ENCODE results near the gene YBX2. TPM values are rescaled to one million over a fixed set of nuclear protein-coding genes. Genes with fewer than 3 reads are reported as not detected.

YBX2 gene
- total and polyA plus RNA-seq, 10 donors: 0.09 to 0.40 (median 0.16) TPM; not detected in 4

DNA sequence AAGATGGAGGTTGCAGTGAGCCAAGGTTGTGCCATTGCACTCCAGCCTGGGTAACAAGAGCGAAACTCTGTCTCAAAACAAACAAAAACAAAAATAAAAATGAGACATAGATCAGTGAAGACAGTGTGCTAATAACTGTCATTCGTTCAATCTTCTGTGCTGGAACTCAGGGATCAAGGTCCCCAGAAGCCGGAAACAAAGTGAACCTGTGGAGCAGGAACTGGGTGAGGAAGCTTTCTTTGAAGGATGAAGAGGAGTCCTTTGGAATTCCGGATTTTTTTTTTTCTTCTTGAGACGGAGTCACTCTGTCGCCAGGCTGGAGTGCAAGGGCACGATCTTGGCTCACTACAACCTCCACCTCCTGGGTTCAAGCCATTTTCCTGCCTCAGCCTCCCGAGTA is 15.0 kb downstream of the YBX2 start:
- Histone ChIP-seq H3K4me3 (no peak overlapping the region), H3K27ac (no peak overlapping the region), H3K9me3 (no peaks in the 10 kb centered on the region), H3K36me3 (no peaks in the 10 kb centered on the region), H3K27me3 (replicated peaks in 1 of 7) (peaks cover 0 to 44% (median 20%) of the 10 kb centered on the region in 7 donors), H3K4me1 (peaks cover 17 to 34% (median 30%) of the 10 kb centered on the region in 6 donors)
- TF ChIP-seq POLR2AphosphoS5 (IDR thresholded peaks at IDR 0.05): no peak
- TF ChIP-seq CTCF (IDR thresholded peaks at IDR 0.05 in 8 of 11, conservative IDR thresholded peaks at IDR 0.05 in 3 of 11): no peak
- no peak for TF ChIP-seq POLR2A (IDR thresholded peaks at IDR 0.05)
- intact Hi-C loops (cut with DNase I; ENCODE audit: low total_unique reads): no loop called here
- no peak for DNase-seq
- 83 to 92% (median 88%) methylated on average over 8 of the region's 8 CpGs for WGBS, 5 donors

DNA sequence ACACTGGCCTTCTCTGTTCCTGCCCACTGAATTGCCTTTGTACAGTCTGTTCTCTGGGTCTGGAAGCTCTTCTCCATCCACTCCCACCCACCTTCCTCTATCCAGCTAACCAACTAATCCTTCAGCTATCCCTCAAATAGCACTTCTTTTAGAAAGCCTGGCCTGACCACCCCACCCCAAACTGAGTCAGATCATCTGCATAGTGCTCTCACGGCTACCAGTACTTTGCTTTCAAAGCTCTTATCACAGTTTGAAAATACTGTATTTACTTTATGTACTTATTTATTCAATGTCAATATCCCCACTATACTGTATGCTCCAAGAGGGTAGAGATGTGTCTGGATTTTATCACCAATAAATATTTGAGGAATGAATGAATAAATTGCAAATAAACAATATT is 27.7 kb downstream of the YBX2 start:
- Histone ChIP-seq H3K27ac (no peak overlapping the region), H3K36me3 (no peaks in the 10 kb centered on the region), H3K4me1 (peaks cover 14 to 23% (median 21%) of the 10 kb centered on the region in 6 donors), H3K9me3 (no peaks in the 10 kb centered on the region), H3K4me3 (no peak overlapping the region), H3K27me3 (replicated peaks in 1 of 7) (peaks cover 3 to 67% (median 22%) of the 10 kb centered on the region in 7 donors)
- no peak for DNase-seq
- TF ChIP-seq POLR2AphosphoS5 (IDR thresholded peaks at IDR 0.05): no peak
- TF ChIP-seq POLR2A (IDR thresholded peaks at IDR 0.05): no peak
- TF ChIP-seq CTCF (IDR thresholded peaks at IDR 0.05 in 8 of 11, conservative IDR thresholded peaks at IDR 0.05 in 3 of 11): no peak
- 66 to 91% (median 79%) methylated on average over 1 of the region's 1 CpG for WGBS, 5 donors
- intact Hi-C loops (cut with DNase I; ENCODE audit: low total_unique reads): no loop called here

DNA sequence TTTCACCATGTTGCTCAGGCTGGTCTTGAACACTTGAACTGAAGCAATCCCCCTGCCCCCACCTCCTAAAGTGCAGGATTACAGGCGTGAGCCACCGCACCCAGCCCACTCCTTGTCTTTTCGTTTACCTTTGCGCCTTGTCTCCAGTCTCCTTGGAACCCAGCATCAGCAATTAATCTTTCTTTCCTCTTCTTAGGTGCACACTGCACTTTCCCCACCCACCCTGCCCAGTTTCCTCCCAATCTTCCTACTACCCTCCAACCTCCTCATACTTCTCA is 30.7 kb downstream of the YBX2 start:
- Histone ChIP-seq H3K4me1 (peaks cover 22 to 38% (median 35%) of the 10 kb centered on the region in 6 donors), H3K36me3 (peaks cover 0 to 14% (median 7%) of the 10 kb centered on the region in 6 donors), H3K27me3 (replicated peaks in 1 of 7) (peaks cover 3 to 78% (median 27%) of the 10 kb centered on the region in 7 donors), H3K4me3 (peak overlapping the region in 2 of 8 donors; percentile 57 to 78), H3K9me3 (no peaks in the 10 kb centered on the region), H3K27ac (no peak overlapping the region)
- no peak for DNase-seq
- intact Hi-C loops (cut with DNase I; ENCODE audit: low total_unique reads): no loop called here
- WGBS, 5 donors: 38 to 59% (median 54%) methylated on average over 4 of the region's 4 CpGs
- TF ChIP-seq POLR2AphosphoS5 (IDR thresholded peaks at IDR 0.05): no peak
- TF ChIP-seq POLR2A (IDR thresholded peaks at IDR 0.05): no peak
- no peak for TF ChIP-seq CTCF (IDR thresholded peaks at IDR 0.05 in 8 of 11, conservative IDR thresholded peaks at IDR 0.05 in 3 of 11)

DNA sequence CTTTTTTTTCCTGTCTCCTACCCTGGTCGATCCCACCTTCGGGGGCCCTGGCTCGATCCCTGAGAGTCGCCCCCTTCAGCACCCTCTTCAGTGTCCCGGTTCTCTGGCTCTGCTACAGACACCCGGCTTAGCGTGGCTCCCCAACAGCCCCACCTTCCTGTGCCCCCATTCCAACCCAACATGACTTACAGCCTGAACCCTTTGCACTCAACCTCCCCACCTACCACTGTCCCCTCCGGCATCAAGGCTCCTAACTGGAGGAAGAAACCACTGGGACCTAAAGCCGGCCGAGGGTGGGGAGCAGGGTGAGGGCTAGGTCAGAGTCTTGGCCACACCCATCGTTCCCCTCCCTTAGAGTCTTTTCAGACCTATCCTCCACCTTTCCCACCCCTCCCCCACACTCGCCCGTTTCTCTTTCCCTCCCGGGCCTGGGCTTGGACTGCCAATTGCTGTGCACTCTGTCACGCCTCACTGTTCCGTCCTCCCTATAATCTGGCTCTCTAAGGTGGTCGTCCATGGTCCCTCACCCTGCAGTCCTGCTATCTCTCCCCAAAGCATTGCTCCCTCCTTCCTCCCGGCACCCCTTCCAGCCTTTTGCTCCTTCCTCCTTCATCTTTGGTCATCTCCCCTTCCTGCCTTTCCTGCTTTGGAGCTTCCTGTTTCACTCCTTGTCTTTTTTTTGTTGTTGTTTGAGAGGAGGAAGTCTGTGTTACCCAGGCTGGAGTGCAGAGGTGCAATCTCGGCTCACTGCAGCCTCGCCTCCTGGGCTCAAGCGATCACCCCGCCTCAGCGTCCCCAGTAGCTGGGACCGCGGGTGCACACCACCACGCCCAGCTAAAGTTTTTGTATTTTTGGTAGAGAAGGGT is 31.3 kb downstream of the YBX2 start:
- TF ChIP-seq POLR2A (IDR thresholded peaks at IDR 0.05): no peak
- no peak for TF ChIP-seq POLR2AphosphoS5 (IDR thresholded peaks at IDR 0.05)
- TF ChIP-seq CTCF (IDR thresholded peaks at IDR 0.05 in 8 of 11, conservative IDR thresholded peaks at IDR 0.05 in 3 of 11): no peak
- intact Hi-C loops (cut with DNase I; ENCODE audit: low total_unique reads): no loop called here
- peaks cover 0 to 20% (median 11%) of the 10 kb centered on the region in 6 donors for H3K36me3 ChIP-seq
- 4 to 9% (median 6%) methylated on average over 26 of the region's 26 CpGs for WGBS, 5 donors
- no peaks in the 10 kb centered on the region for H3K9me3 ChIP-seq
- peak overlapping the region in 2 of 8 donors; percentile 2 to 8 for H3K27ac ChIP-seq
- H3K4me3 ChIP-seq: peak overlapping the region in 6 of 8 donors; percentile 16 to 78 (median 22)
- DNase-seq: no peak
- H3K27me3 ChIP-seq (replicated peaks in 1 of 7): peaks cover 3 to 78% (median 27%) of the 10 kb centered on the region in 7 donors
- H3K4me1 ChIP-seq: peaks cover 22 to 38% (median 35%) of the 10 kb centered on the region in 6 donors

Measured in spleen (tissue), 11 donors.